ENCODE data around the gene HSPA14. TPM values are rescaled to one million over a fixed set of nuclear protein-coding genes. Genes with fewer than 3 reads are reported as not detected.

HSPA14 gene
- 10 to 100 TPM in 2 of 3 donors, 1 to 10 TPM in 1; 9.3 to 16.7 (median 16.4) TPM for total RNA-seq

GRCh38 chr10:14837757-14838581 is at the start of gene HSPA14, which contains the start of the genes CDNF and MSANTD7:
Gene HSPA14, plus strand, starts transcription at chr10:14838306. Its CDS starts 97 bp downstream, at chr10:14838403.
Gene CDNF, minus strand, starts transcription at chr10:14838037. Its CDS starts 91 bp downstream, at chr10:14837946.
Gene MSANTD7, plus strand, starts transcription at chr10:14838306. Its CDS starts 3,979 bp downstream, at chr10:14842285.
- TF ChIP-seq POLR2AphosphoS5 (IDR thresholded peaks at IDR 0.05): peak; percentile 80 to 96 (median 82)
- TF ChIP-seq POLR2A (IDR thresholded peaks at IDR 0.05): peak; percentile 21
- TF ChIP-seq, protein P1, sequence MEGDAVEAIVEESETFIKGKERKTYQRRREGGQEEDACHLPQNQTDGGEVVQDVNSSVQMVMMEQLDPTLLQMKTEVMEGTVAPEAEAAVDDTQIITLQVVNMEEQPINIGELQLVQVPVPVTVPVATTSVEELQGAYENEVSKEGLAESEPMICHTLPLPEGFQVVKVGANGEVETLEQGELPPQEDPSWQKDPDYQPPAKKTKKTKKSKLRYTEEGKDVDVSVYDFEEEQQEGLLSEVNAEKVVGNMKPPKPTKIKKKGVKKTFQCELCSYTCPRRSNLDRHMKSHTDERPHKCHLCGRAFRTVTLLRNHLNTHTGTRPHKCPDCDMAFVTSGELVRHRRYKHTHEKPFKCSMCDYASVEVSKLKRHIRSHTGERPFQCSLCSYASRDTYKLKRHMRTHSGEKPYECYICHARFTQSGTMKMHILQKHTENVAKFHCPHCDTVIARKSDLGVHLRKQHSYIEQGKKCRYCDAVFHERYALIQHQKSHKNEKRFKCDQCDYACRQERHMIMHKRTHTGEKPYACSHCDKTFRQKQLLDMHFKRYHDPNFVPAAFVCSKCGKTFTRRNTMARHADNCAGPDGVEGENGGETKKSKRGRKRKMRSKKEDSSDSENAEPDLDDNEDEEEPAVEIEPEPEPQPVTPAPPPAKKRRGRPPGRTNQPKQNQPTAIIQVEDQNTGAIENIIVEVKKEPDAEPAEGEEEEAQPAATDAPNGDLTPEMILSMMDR (IDR thresholded peaks at IDR 0.05): peak in 1 of 3 donors; percentile 6
- intact Hi-C loops (cut with DNase I; ENCODE audit: low total_unique reads): no loop called here
- peaks cover 12% of the 10 kb centered on the region for H3K36me3 ChIP-seq
- no peaks in the 10 kb centered on the region for H3K9me3 ChIP-seq
- peak within 1 kb of the TSS; percentile 94 to 99 (median 98) for H3K4me3 ChIP-seq
- H3K4me1 ChIP-seq: peaks cover 0 to 7% of the 10 kb centered on the region in 2 donors
- peak within 1 kb of the TSS; percentile 96 to 98 for H3K27ac ChIP-seq
- DNase-seq (ENCODE audit: low spot score in 2 of 2): peak; percentile 98
- H3K27me3 ChIP-seq: no peaks in the 10 kb centered on the region

- TF ChIP-seq, protein P1 (IDR thresholded peaks at IDR 0.05): no peak
- TF ChIP-seq POLR2A (IDR thresholded peaks at IDR 0.05) (no peak), POLR2AphosphoS5 (IDR thresholded peaks at IDR 0.05) (no peak)
- intact Hi-C loops (cut with DNase I; ENCODE audit: low total_unique reads): no loop called here
Measured at GRCh38 chr10:14798636-14799035, 39.5 kb upstream of the HSPA14 start.

GRCh38 chr10:14800397-14800796 is 37.7 kb upstream of the HSPA14 start:
- TF ChIP-seq POLR2AphosphoS5 (IDR thresholded peaks at IDR 0.05) (no peak), POLR2A (IDR thresholded peaks at IDR 0.05) (no peak)
- TF ChIP-seq, protein P1 (IDR thresholded peaks at IDR 0.05): no peak
- Histone ChIP-seq H3K4me1 (no peaks in the 10 kb centered on the region), H3K36me3 (no peaks in the 10 kb centered on the region), H3K27me3 (no peaks in the 10 kb centered on the region), H3K9me3 (no peaks in the 10 kb centered on the region), H3K27ac (no peak overlapping the region), H3K4me3 (no peak overlapping the region)
- DNase-seq (ENCODE audit: low spot score in 2 of 2): no peak
- intact Hi-C loops (cut with DNase I; ENCODE audit: low total_unique reads): no loop called here

More at GRCh38 chr10:14798636-14799035, 39.5 kb upstream of the HSPA14 start:
- Histone ChIP-seq H3K27ac (no peak overlapping the region), H3K9me3 (no peaks in the 10 kb centered on the region), H3K36me3 (no peaks in the 10 kb centered on the region), H3K4me1 (no peaks in the 10 kb centered on the region), H3K4me3 (no peak overlapping the region), H3K27me3 (no peaks in the 10 kb centered on the region)
- no peak for DNase-seq (ENCODE audit: low spot score in 2 of 2)

DNA sequence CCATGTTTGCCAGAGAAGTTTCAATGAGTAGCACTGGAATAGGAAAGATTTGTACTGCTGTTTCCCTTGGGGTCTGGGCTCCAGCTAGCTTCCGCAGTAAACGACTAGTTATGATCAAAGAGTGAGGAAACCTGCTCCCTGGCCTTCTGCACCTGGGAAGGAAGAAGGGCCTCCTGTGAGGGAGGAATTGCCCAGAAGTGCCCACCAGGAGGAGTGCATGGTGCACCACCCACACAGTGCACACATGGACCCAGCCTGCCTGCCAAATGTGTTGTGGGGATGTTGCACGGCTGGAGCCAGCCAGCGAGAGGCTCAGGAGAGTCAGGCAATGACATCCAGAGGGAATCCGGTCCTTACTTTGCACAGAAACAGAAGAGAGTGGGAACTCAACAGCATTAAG is 36.4 kb upstream of the HSPA14 start:
- DNase-seq (ENCODE audit: low spot score in 2 of 2): no peak
- no peak overlapping the region for H3K4me3 ChIP-seq
- no peaks in the 10 kb centered on the region for H3K36me3 ChIP-seq
- no peak overlapping the region for H3K27ac ChIP-seq
- no peaks in the 10 kb centered on the region for H3K9me3 ChIP-seq
- intact Hi-C loops (cut with DNase I; ENCODE audit: low total_unique reads): no loop called here
- TF ChIP-seq, protein P1 (IDR thresholded peaks at IDR 0.05): no peak
- no peaks in the 10 kb centered on the region for H3K4me1 ChIP-seq
- no peaks in the 10 kb centered on the region for H3K27me3 ChIP-seq

GRCh38 chr10:14803827-14804226 is 34.3 kb upstream of the HSPA14 start:
- no peak for TF ChIP-seq POLR2A (IDR thresholded peaks at IDR 0.05)
- Histone ChIP-seq H3K9me3 (no peaks in the 10 kb centered on the region), H3K27ac (no peak overlapping the region), H3K36me3 (no peaks in the 10 kb centered on the region), H3K27me3 (no peaks in the 10 kb centered on the region), H3K4me1 (no peaks in the 10 kb centered on the region), H3K4me3 (no peak overlapping the region)
- DNase-seq (ENCODE audit: low spot score in 2 of 2): no peak
- intact Hi-C loops (cut with DNase I; ENCODE audit: low total_unique reads): no loop called here
